OCI-LY3 (cell line): Measurements from ENCODE around the gene WNT7A.

ENCODE experiments used
- H2AFZ ChIP-seq: fragments of 200-600, 300-600 bp; shearing (Covaris generic); 2 replicates; pipeline ENCODE4 v1.6.0; 2014; ENCODE audit warnings: antibody characterized with exemption, low read depth, low read length
- H3K27ac ChIP-seq: fragments of 200-600, 300-600 bp; sonication (generic); 2 replicates; pipeline ENCODE4 v1.5.1; 2014; ENCODE audit warnings: mild to moderate bottlenecking, low read length, moderate library complexity, mixed read lengths
- H3K27me3 ChIP-seq: fragments of 200-600, 300-600 bp; sonication (generic); 2 replicates; pipeline ENCODE4 v1.6.1; 2014; ENCODE audit warnings: low read depth, low read length, mixed read lengths
- H3K36me3 ChIP-seq: fragments of 200-600, 300-600 bp; sonication (generic); replicated peaks from 2 replicates; pipeline ENCODE3; 2014; ENCODE audit warnings: low read depth, low read length, mixed read lengths
- H3K4me1 ChIP-seq: fragments of 300-600, 200-600 bp; sonication (generic); 2 replicates; pipeline ENCODE4 v1.6.1; 2014; ENCODE audit warnings: low read length, mixed read lengths
- H3K4me2 ChIP-seq: fragments of 200-600, 300-600 bp; sonication (generic); 2 replicates; pipeline ENCODE4 v1.6.1; 2014; ENCODE audit warnings: low read length, mixed read lengths
- H3K4me3 ChIP-seq: fragments of 300-600, 200-600 bp; sonication (generic); 2 replicates; pipeline ENCODE4 v1.5.1; 2014; ENCODE audit warnings: antibody characterized with exemption, mild to moderate bottlenecking, low read length, moderate library complexity
- H3K79me2 ChIP-seq: fragments of 300-600, 200-600 bp; shearing (Covaris generic); 2 replicates; pipeline ENCODE4 v1.6.1; 2014; ENCODE audit warnings: mild to moderate bottlenecking, low read length, mixed read lengths
- H3K9ac ChIP-seq: fragments of 300-600, 200-600 bp; shearing (Covaris generic); 2 replicates; pipeline ENCODE4 v1.6.0; 2014; ENCODE audit warnings: mild to moderate bottlenecking, low read length, moderate library complexity
- H3K9me3 ChIP-seq: fragments of 200-600, 300-600 bp; shearing (Covaris generic); 2 replicates; pipeline ENCODE4 v1.6.1; 2014; ENCODE audit warnings: low read length, mixed read lengths; ENCODE audit not compliant: insufficient read depth
- H4K20me1 ChIP-seq: fragments of 200-600, 300-600 bp; sonication (generic); 2 replicates; pipeline ENCODE4 v1.6.1; 2016; ENCODE audit warnings: low read length, mixed read lengths; ENCODE audit not compliant: insufficient read depth
- CTCF ChIP-seq: fragments of 200-600, 300-600 bp; sonication (generic); IDR thresholded peaks from 2 replicates; pipeline ENCODE4 v1.5.1; 2014; ENCODE audit warnings: antibody characterized with exemption, low read length, low read depth
- EZH2phosphoT487 ChIP-seq: fragments of 200-600 bp; shearing (Covaris generic); IDR thresholded peaks from 2 replicates; pipeline ENCODE4 v1.6.1; 2018; ENCODE audit warnings: antibody characterized with exemption, mixed run types, low read depth

Gene WNT7A

GRCh38 chr3:13879102-13879945, 547 bp downstream of the WNT7A start:
- Histone ChIP-seq H3K9ac (no peak overlapping the region), H3K4me1 (peaks cover 5% of the 10 kb centered on the region; the same call in 1 of the 2 replicates), H3K79me2 (no peaks in the 10 kb centered on the region), H3K36me3 (no peaks in the 10 kb centered on the region), H3K4me3 (no peak overlapping the region), H3K27ac (no peak overlapping the region), H4K20me1 (no peaks in the 10 kb centered on the region), H3K9me3 (no peaks in the 10 kb centered on the region), H3K27me3 (peaks cover 19% of the 10 kb centered on the region; the same call in 1 of the 2 replicates), H3K4me2 (no peak overlapping the region), H2AFZ (no peak overlapping the region)
- no peak for TF ChIP-seq EZH2phosphoT487
- no peak for TF ChIP-seq CTCF

GRCh38 chr3:13878281-13879101, 1.4 kb downstream of the WNT7A start:
- Histone ChIP-seq H3K79me2 (no peaks in the 10 kb centered on the region), H3K27me3 (peaks cover 12% of the 10 kb centered on the region; the same call in 1 of the 2 replicates), H4K20me1 (no peaks in the 10 kb centered on the region), H3K9ac (no peak overlapping the region), H3K4me2 (no peak overlapping the region), H3K9me3 (no peaks in the 10 kb centered on the region), H3K4me1 (no peaks in the 10 kb centered on the region), H2AFZ (no peak overlapping the region), H3K27ac (no peak overlapping the region), H3K4me3 (no peak overlapping the region), H3K36me3 (no peaks in the 10 kb centered on the region)
- TF ChIP-seq CTCF, result no peak
- no peak for TF ChIP-seq EZH2phosphoT487

- H3K27me3 ChIP-seq, result peaks cover 9% of the 10 kb centered on the region; the same call in 1 of the 2 replicates
- no peak overlapping the region for H3K4me3 ChIP-seq
- H3K27ac ChIP-seq, result no peak overlapping the region
- H4K20me1 ChIP-seq, result no peaks in the 10 kb centered on the region
- H3K4me1 ChIP-seq, result no peaks in the 10 kb centered on the region
- H3K9me3 ChIP-seq, result no peaks in the 10 kb centered on the region
- H3K9ac ChIP-seq, result no peak overlapping the region
- no peak overlapping the region for H3K4me2 ChIP-seq
- TF ChIP-seq CTCF, result no peak
- H3K79me2 ChIP-seq, result no peaks in the 10 kb centered on the region
- H3K36me3 ChIP-seq, result no peaks in the 10 kb centered on the region
- H2AFZ ChIP-seq, result no peak overlapping the region
Measured at GRCh38 chr3:13877911-13878280, 2.0 kb downstream of the WNT7A start.

GRCh38 chr3:13876451-13877100, 3.3 kb downstream of the WNT7A start:
- H3K9me3 ChIP-seq, result no peaks in the 10 kb centered on the region
- no peak overlapping the region for H2AFZ ChIP-seq
- no peak overlapping the region for H3K27ac ChIP-seq
- no peak overlapping the region for H3K4me2 ChIP-seq
- no peak overlapping the region for H3K9ac ChIP-seq
- no peaks in the 10 kb centered on the region for H3K36me3 ChIP-seq
- H4K20me1 ChIP-seq, result no peaks in the 10 kb centered on the region
- H3K27me3 ChIP-seq, result peaks cover 10% of the 10 kb centered on the region
- no peak overlapping the region for H3K4me3 ChIP-seq
- H3K79me2 ChIP-seq, result no peaks in the 10 kb centered on the region
- TF ChIP-seq CTCF, result no peak
- TF ChIP-seq EZH2phosphoT487, result no peak
- H3K4me1 ChIP-seq, result no peaks in the 10 kb centered on the region
